SH-SY5Y (cell line): ENCODE results near the gene COBLL1.

Source experiments
- GATA2 ChIP-seq: IDR thresholded peaks from 2 replicates; pipeline ENCODE4 v1.6.1; 2011; ENCODE audit warnings: mild to moderate bottlenecking, low read depth, low read length
- GATA3 ChIP-seq: IDR thresholded peaks from 2 replicates; pipeline ENCODE4 v1.6.1; 2011; ENCODE audit warnings: low read depth, mild to moderate bottlenecking, low read length, moderate library complexity

DNA sequence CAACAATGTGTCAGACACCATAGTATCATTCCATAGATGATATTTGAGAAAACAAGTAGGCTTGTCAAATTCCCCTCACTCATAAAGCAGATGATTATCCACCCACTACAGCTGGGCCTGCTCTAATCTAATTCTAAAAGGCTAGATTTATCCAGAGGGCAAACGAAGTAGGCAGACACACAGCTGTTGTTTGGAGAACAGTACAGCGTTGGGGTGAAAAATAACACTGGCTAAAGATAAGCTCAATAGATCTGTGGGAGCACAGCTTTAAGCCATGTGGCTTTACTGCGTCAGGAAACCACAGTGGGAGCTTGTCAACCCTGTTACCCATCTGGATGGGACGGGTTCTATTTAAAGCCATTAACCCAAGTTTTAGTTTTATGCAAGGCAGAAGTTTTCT, 48.9 kb upstream of the COBLL1 start:
- TF ChIP-seq GATA2, result peak; percentile 95
- peak; percentile 75 for TF ChIP-seq GATA3
